GM13976 (cell line): ENCODE measurements around the gene LIMCH1.

Source experiments
- DNase-seq: peaks from one replicate; pipeline ENCODE4 v3.0.0; 2012; ENCODE audit warnings: low spot score
- CTCF ChIP-seq: IDR thresholded peaks from 2 replicates; pipeline ENCODE4 v1.5.1; 2012; ENCODE audit warnings: borderline replicate concordance, mild to moderate bottlenecking; ENCODE audit not compliant: insufficient read depth; ENCODE audit errors: extremely low read depth, missing control alignments, control extremely low read depth
- in situ Hi-C: fragments of 300-500 bp; cut with MboI; formaldehyde crosslinking; loops from one replicate; pipeline ENCODE4 v1.12.0; 2022; ENCODE audit warnings: low sequenced_read_pairs, mixed read lengths, inconsistent platforms; ENCODE audit not compliant: unreplicated experiment

Gene LIMCH1

GRCh38 chr4:41632481-41633073 is 94.6 kb downstream of the LIMCH1 start:
- in situ Hi-C loops: loop anchor here (25.0 kb wide), 1 partner anchor 695 kb away; no protein-coding TSS in a partner anchor
- no peak for DNase-seq
- TF ChIP-seq CTCF: no peak

GRCh38 chr4:41633321-41633720 is 95.4 kb downstream of the LIMCH1 start:
- DNase-seq: no peak
- in situ Hi-C loops: loop anchor here (25.0 kb wide), 1 partner anchor 696 kb away; no protein-coding TSS in a partner anchor
- TF ChIP-seq CTCF: no peak

- in situ Hi-C loops: loop anchor here (25.0 kb wide), 1 partner anchor 698 kb away; no protein-coding TSS in a partner anchor
- TF ChIP-seq CTCF: no peak
These were observed 97.5 kb downstream of the LIMCH1 start for GRCh38 chr4:41635441-41635840.

GRCh38 chr4:41638203-41638602 is 100.2 kb downstream of the LIMCH1 start:
- in situ Hi-C loops: loop anchor here (25.0 kb wide), 1 partner anchor 701 kb away; no protein-coding TSS in a partner anchor
- no peak for DNase-seq
- no peak for TF ChIP-seq CTCF

More at GRCh38 chr4:41635441-41635840, 97.5 kb downstream of the LIMCH1 start:
- DNase-seq: no peak

GRCh38 chr4:41638866-41639265 is 100.9 kb downstream of the LIMCH1 start:
- in situ Hi-C loops: loop anchor here (25.0 kb wide), 1 partner anchor 702 kb away; no protein-coding TSS in a partner anchor
- no peak for DNase-seq
- no peak for TF ChIP-seq CTCF

- TF ChIP-seq CTCF: no peak
- DNase-seq: no peak
- in situ Hi-C loops: loop anchor here (25.0 kb wide), 1 partner anchor 702 kb away; no protein-coding TSS in a partner anchor
These were observed 101.3 kb downstream of the LIMCH1 start for GRCh38 chr4:41639291-41639690.
